Measurements from ENCODE around the gene SETD7.
A peak's percentile ranks its signal among the peaks of the same experiment; 100 is the strongest.

SETD7 gene

DNA sequence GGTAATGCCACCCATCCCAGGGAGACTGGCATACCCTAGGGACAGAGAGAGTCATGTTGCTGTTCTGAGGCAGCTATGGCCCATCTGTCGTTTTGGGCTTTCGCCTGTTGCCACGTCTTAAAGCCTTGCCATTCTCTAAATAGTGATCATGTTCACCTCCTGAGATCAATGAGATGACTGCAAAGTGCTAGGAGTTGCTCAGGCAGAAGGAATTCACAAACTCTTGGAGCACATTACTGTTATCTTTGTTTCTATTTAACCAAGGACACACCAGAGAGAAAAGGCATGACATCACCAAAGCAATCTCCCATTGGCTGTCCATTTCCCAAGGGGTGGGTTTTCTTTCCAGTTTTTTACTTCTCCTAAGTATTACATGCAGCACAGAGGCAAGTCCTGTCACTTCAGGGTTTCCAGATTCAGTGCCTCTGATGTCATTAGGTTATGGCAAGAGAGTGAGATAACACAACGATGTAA, 37.1 kb upstream of the SETD7 start:
- H3K4me3 ChIP-seq (ENCODE audit: low read length) = no peak overlapping the region
- no peak overlapping the region for H3K9ac ChIP-seq (ENCODE audit: low read length)
- no peaks in the 10 kb centered on the region for H3K27me3 ChIP-seq (replicated peaks; ENCODE audit: control insufficient read depth, insufficient read depth, low read length)
- DNase-seq (ENCODE audit: low read depth) = peak; percentile 38
- no peaks in the 10 kb centered on the region for H3K9me3 ChIP-seq (ENCODE audit: control insufficient read depth, low read length)
- peaks cover 32% of the 10 kb centered on the region for H3K4me1 ChIP-seq (ENCODE audit: control insufficient read depth, insufficient read depth, low read length)
- no peaks in the 10 kb centered on the region for H3K36me3 ChIP-seq (ENCODE audit: control insufficient read depth, insufficient read depth, low read length, severe bottlenecking)

DNA sequence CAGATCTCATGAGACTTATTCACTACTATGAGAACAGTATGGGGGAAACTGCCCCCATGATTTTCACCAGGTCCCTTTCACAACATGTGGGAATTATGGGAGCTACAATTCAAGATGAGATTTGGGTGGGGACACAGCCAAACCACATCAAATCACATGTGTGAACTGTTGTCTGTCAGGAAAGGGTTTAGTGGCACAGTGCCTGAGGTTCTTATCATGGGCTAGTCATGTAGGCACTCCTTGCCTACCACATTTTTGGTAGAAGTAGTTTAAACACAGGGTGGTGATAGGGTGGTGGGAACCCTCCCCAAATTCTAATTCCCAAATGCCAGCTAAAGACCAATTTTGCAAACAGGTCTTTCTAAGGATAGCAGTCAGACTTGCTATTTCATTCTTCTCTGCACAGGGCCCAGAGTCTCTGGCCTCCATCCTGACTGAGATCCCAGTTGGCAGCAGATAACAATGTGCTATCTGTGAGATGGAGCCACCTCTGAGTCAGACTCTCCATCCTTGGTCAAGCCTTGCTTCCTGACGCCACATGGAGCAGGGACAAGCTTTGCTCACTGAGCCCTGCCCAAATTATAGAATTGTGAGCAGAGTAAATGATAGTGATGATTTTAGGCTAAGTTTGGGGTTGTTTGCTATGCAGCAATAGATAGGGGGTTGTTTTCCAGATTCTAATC, 33.5 kb upstream of the SETD7 start:
- Histone ChIP-seq H3K4me3 (ENCODE audit: low read length) (no peak overlapping the region), H3K9ac (ENCODE audit: low read length) (no peak overlapping the region), H3K4me1 (ENCODE audit: control insufficient read depth, insufficient read depth, low read length) (peaks cover 27% of the 10 kb centered on the region), H3K9me3 (ENCODE audit: control insufficient read depth, low read length) (no peaks in the 10 kb centered on the region), H3K27me3 (replicated peaks; ENCODE audit: control insufficient read depth, insufficient read depth, low read length) (no peaks in the 10 kb centered on the region), H3K36me3 (ENCODE audit: control insufficient read depth, insufficient read depth, low read length, severe bottlenecking) (no peaks in the 10 kb centered on the region)
- DNase-seq (ENCODE audit: low read depth) = no peak

DNA sequence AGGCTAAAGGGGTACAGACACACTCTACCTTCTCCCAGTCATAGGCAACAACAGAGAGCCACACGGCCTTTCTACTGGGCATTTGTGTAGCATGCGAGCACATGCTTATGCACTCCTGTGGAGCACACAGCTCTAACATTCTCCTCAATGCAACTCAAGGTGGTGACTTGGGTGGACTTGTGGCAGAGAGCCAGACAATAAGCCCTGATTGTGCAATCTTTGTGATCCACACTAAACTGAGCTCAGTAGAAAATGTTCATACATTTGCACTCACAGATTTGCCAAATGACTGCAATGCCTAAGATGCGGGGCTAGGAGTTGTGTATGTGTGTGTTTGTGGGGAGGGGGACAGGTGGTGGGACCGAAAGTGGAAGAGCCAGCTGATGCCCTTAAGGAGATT, 31.4 kb upstream of the SETD7 start:
- no peaks in the 10 kb centered on the region for H3K27me3 ChIP-seq (replicated peaks; ENCODE audit: control insufficient read depth, insufficient read depth, low read length)
- no peak overlapping the region for H3K9ac ChIP-seq (ENCODE audit: low read length)
- no peaks in the 10 kb centered on the region for H3K9me3 ChIP-seq (ENCODE audit: control insufficient read depth, low read length)
- H3K36me3 ChIP-seq (ENCODE audit: control insufficient read depth, insufficient read depth, low read length, severe bottlenecking) = no peaks in the 10 kb centered on the region
- H3K4me3 ChIP-seq (ENCODE audit: low read length) = no peak overlapping the region
- H3K4me1 ChIP-seq (ENCODE audit: control insufficient read depth, insufficient read depth, low read length) = peaks cover 22% of the 10 kb centered on the region
- peak; percentile 55 for DNase-seq (ENCODE audit: low read depth)

DNA sequence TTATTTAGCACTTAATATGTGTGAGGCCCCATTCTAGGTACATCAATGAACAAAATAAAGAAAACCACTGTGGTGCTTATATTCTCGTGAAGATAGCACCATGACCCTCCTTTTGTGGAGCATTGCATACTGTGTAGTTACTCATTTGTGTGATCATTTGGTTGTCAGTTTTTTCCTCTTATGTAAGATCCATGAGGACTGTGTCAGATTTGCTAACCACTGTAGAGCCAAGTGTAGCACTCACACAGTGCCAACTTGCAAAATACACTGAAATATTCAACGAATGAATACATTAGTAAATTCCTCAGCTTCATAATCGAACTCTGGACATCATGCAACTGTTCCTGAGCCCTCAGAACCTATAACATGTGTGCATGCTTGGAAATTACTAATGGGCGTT, 29.5 kb upstream of the SETD7 start:
- Histone ChIP-seq H3K4me3 (ENCODE audit: low read length) (no peak overlapping the region), H3K9me3 (ENCODE audit: control insufficient read depth, low read length) (no peaks in the 10 kb centered on the region), H3K36me3 (ENCODE audit: control insufficient read depth, insufficient read depth, low read length, severe bottlenecking) (no peaks in the 10 kb centered on the region), H3K4me1 (ENCODE audit: control insufficient read depth, insufficient read depth, low read length) (peaks cover 22% of the 10 kb centered on the region), H3K9ac (ENCODE audit: low read length) (no peak overlapping the region), H3K27me3 (replicated peaks; ENCODE audit: control insufficient read depth, insufficient read depth, low read length) (no peaks in the 10 kb centered on the region)
- DNase-seq (ENCODE audit: low read depth) = no peak

DNA sequence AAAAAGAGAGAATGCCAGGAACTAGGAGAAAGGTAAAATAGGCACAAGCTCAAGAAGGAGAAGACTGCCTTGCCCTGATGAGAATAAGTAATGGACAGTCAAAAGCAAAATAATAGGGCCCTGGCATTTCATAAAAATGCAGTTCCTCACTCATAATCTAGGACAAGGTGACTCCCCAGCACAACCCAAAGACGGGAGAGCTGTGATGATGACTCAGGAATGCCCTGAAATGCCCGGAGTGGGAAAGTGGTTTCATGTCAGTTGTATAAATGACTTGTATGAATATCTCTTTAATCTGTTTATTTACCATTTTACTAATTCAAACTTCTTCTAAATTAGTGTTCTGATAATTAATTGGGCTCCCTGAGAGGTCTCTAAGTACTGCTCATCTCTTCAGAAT, 28.8 kb upstream of the SETD7 start:
- H3K36me3 ChIP-seq (ENCODE audit: control insufficient read depth, insufficient read depth, low read length, severe bottlenecking) = no peaks in the 10 kb centered on the region
- H3K27me3 ChIP-seq (replicated peaks; ENCODE audit: control insufficient read depth, insufficient read depth, low read length) = no peaks in the 10 kb centered on the region
- H3K4me1 ChIP-seq (ENCODE audit: control insufficient read depth, insufficient read depth, low read length) = peaks cover 20% of the 10 kb centered on the region

DNA sequence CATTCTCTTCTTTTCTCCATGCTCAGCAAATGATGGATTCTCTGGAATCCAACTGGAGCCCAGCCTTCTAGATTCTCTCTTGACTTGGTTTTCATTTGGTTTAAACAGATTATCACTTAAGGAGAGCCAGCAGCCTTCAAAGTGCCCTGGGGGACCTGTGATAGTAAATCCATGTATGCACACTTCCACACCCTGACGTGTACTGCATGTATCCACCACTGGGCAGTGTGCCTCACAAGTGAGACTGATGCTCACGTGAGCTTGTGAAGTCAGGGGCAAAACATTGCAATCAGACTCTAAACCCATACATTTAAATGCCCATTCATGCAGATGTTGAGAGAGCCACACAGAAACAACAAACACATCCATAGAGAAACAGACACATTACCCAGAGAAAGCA, 28.0 kb upstream of the SETD7 start:
- DNase-seq (ENCODE audit: low read depth) = no peak
- no peak overlapping the region for H3K4me3 ChIP-seq (ENCODE audit: low read length)
- H3K4me1 ChIP-seq (ENCODE audit: control insufficient read depth, insufficient read depth, low read length) = peaks cover 15% of the 10 kb centered on the region
- no peaks in the 10 kb centered on the region for H3K9me3 ChIP-seq (ENCODE audit: control insufficient read depth, low read length)
- H3K9ac ChIP-seq (ENCODE audit: low read length) = no peak overlapping the region
- H3K36me3 ChIP-seq (ENCODE audit: control insufficient read depth, insufficient read depth, low read length, severe bottlenecking) = no peaks in the 10 kb centered on the region
- no peaks in the 10 kb centered on the region for H3K27me3 ChIP-seq (replicated peaks; ENCODE audit: control insufficient read depth, insufficient read depth, low read length)

More for the DNA sequence above, 28.8 kb upstream of the SETD7 start:
- H3K9ac ChIP-seq (ENCODE audit: low read length) = no peak overlapping the region
- no peaks in the 10 kb centered on the region for H3K9me3 ChIP-seq (ENCODE audit: control insufficient read depth, low read length)
- no peak overlapping the region for H3K4me3 ChIP-seq (ENCODE audit: low read length)
- peak; percentile 32 for DNase-seq (ENCODE audit: low read depth)

DNA sequence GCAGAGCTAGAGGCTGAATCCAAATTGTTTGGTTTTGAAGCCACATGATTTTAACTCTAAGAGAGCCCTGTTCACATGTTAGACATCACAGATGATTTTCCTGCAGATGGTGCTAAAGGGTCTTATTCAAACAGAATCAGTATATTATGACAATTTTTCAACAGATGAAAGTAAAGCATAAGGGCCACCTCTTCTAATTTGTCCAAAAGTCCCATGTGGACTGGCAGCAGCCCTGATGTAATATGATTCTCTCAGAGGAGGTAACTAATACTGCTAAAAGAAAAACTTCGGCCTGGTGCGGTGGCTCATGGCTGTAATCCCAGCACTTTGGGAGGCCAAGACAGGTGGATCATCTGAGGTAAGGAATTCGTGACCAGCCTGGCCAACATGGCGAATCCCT, 26.0 kb upstream of the SETD7 start:
- no peaks in the 10 kb centered on the region for H3K36me3 ChIP-seq (ENCODE audit: control insufficient read depth, insufficient read depth, low read length, severe bottlenecking)
- H3K4me3 ChIP-seq (ENCODE audit: low read length) = no peak overlapping the region
- no peaks in the 10 kb centered on the region for H3K9me3 ChIP-seq (ENCODE audit: control insufficient read depth, low read length)
- H3K4me1 ChIP-seq (ENCODE audit: control insufficient read depth, insufficient read depth, low read length) = peaks cover 15% of the 10 kb centered on the region
- DNase-seq (ENCODE audit: low read depth) = peak; percentile 48
- no peak overlapping the region for H3K9ac ChIP-seq (ENCODE audit: low read length)
- no peaks in the 10 kb centered on the region for H3K27me3 ChIP-seq (replicated peaks; ENCODE audit: control insufficient read depth, insufficient read depth, low read length)

DNA sequence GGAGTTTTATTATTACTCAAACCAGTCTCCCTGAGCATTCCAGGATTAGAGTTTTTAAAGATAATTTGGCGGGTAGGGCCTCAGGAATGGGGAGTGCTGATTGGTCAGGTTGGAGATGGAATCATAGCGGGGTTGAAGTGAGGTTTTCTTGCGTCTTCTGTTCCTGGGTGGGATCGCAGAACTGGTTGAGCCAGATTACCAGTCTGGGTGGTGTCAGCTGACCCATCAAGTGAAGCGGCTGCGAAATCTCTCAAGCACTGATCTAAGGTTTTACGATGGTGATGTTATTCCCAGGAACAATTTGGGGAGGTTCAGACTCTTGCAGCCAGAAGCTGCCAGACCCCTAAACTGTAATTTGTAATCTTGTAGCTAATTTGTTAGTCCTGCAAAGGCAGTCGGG, 25.1 kb upstream of the SETD7 start:
- no peaks in the 10 kb centered on the region for H3K9me3 ChIP-seq (ENCODE audit: control insufficient read depth, low read length)
- no peak for DNase-seq (ENCODE audit: low read depth)
- H3K36me3 ChIP-seq (ENCODE audit: control insufficient read depth, insufficient read depth, low read length, severe bottlenecking) = no peaks in the 10 kb centered on the region
- peaks cover 15% of the 10 kb centered on the region for H3K4me1 ChIP-seq (ENCODE audit: control insufficient read depth, insufficient read depth, low read length)
- peaks cover under 1% of the 10 kb centered on the region for H3K27me3 ChIP-seq (replicated peaks; ENCODE audit: control insufficient read depth, insufficient read depth, low read length)
- no peak overlapping the region for H3K4me3 ChIP-seq (ENCODE audit: low read length)
- no peak overlapping the region for H3K9ac ChIP-seq (ENCODE audit: low read length)

DNA sequence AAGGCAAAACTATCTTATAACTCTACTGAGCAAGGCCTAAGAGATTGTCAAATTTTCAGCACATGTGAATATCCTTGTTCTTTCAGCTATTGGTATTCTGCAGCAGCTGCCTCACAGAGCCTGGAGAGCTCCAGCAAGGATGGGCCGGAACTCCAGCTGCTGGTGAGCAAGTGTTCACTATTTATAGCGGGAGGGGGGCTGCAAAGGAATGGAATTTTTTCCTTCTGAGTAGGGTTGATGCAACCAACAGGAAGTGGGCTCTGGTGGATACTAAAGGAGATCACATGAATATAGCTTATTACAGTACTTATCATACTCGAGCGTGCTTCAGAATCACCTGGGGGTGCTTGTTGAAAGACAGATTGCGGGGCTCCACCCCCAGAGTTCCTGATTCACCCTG, 20.2 kb upstream of the SETD7 start:
- Histone ChIP-seq H3K9ac (ENCODE audit: low read length) (no peak overlapping the region), H3K4me3 (ENCODE audit: low read length) (no peak overlapping the region), H3K36me3 (ENCODE audit: control insufficient read depth, insufficient read depth, low read length, severe bottlenecking) (no peaks in the 10 kb centered on the region), H3K27me3 (replicated peaks; ENCODE audit: control insufficient read depth, insufficient read depth, low read length) (peaks cover 13% of the 10 kb centered on the region), H3K4me1 (ENCODE audit: control insufficient read depth, insufficient read depth, low read length) (peaks cover 4% of the 10 kb centered on the region), H3K9me3 (ENCODE audit: control insufficient read depth, low read length) (no peaks in the 10 kb centered on the region)
- no peak for DNase-seq (ENCODE audit: low read depth)

DNA sequence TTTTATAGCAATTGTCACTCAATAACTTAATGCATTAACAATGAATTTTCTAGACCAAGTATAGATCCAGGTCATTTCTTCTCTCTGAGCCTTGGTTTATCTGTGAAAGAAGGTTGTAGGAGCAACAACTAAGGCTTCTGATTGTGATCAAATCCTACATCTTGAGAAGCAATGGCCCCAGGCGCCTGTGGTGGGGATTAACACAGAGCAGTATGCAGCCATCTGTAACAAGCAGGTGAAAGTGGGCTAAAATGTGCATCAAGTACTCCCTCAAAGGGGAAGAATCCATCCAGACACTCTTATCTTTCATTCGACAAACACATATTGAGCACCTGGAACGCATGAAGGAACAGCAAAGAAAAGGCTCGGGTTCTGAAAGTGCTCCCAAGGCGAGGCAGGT, 19.1 kb upstream of the SETD7 start:
- Histone ChIP-seq H3K27me3 (replicated peaks; ENCODE audit: control insufficient read depth, insufficient read depth, low read length) (peaks cover 13% of the 10 kb centered on the region), H3K9ac (ENCODE audit: low read length) (no peak overlapping the region), H3K4me1 (ENCODE audit: control insufficient read depth, insufficient read depth, low read length) (peaks cover 4% of the 10 kb centered on the region), H3K36me3 (ENCODE audit: control insufficient read depth, insufficient read depth, low read length, severe bottlenecking) (no peaks in the 10 kb centered on the region), H3K9me3 (ENCODE audit: control insufficient read depth, low read length) (no peaks in the 10 kb centered on the region), H3K4me3 (ENCODE audit: low read length) (no peak overlapping the region)
- DNase-seq (ENCODE audit: low read depth) = no peak

DNA sequence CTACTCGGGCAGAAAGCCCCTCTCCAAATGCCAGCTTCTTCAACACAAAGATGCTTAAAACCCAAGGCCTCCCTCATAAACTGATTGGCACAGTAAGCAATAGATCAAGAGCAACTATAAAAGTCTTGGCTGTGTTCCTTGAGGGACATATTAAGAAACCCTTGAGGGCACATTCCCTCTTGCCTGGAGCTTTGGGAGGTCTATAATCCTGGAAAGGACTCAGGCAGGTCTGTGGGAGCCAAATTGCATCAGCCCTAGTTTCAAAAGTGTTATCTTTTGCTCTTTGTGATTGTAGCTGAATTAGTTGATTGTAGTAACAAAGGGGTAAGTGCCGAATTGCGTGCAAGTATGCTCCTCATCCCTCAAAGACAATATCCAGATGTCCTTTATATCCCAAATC, 18.6 kb upstream of the SETD7 start:
- H3K9me3 ChIP-seq (ENCODE audit: control insufficient read depth, low read length) = no peaks in the 10 kb centered on the region
- no peak for DNase-seq (ENCODE audit: low read depth)
- no peak overlapping the region for H3K9ac ChIP-seq (ENCODE audit: low read length)
- H3K36me3 ChIP-seq (ENCODE audit: control insufficient read depth, insufficient read depth, low read length, severe bottlenecking) = no peaks in the 10 kb centered on the region
- peaks cover 13% of the 10 kb centered on the region for H3K27me3 ChIP-seq (replicated peaks; ENCODE audit: control insufficient read depth, insufficient read depth, low read length)
- peaks cover 4% of the 10 kb centered on the region for H3K4me1 ChIP-seq (ENCODE audit: control insufficient read depth, insufficient read depth, low read length)
- no peak overlapping the region for H3K4me3 ChIP-seq (ENCODE audit: low read length)
